GM18499 (cell line): Measurements from ENCODE around the gene VAT1L.

Experiments
- ATAC-seq: cut with Tn5 transposase; IDR thresholded peaks from one replicate; pipeline ENCODE4 v1.9.1; 2021; ENCODE audit warnings: moderate number of reproducible peaks; ENCODE audit not compliant: insufficient read depth, unreplicated experiment

The VAT1L gene

DNA sequence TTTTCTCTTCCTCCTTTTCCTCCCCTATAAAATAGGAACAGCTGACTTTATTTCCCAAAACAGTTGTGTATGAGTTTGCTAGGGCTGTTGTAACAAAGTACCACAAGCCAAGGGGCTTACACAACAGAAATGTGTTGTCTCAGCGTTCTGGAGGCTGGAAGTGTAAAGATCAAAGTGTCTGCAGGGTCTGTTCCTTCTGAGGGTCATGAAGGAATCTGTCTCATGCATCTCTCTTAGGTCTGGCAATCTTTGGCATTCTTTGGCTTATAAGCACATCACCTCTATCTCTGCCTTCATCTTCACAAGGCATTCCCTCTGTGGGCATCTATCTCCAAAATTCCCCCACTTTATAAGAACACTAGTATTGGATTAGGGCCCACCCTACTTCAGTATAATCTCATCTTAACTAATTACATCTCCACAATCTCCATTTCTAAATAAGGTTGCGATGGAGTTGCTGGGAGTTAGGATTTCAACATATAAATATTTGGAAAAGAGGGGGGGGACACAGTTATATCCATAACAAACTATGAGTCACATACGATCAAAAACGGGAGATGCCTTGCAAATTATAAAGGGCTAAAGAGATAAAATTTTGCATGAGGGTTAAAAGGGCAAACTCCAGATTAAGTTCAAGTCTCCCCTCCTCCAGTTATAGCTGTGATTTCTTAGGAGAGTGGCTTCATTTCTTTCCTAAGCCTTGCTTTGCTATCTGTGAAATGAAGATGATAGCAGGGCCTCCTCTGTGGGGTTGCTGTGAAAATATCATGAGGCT lies 109.7 kb downstream of the VAT1L start:
- ATAC-seq: no peak

DNA sequence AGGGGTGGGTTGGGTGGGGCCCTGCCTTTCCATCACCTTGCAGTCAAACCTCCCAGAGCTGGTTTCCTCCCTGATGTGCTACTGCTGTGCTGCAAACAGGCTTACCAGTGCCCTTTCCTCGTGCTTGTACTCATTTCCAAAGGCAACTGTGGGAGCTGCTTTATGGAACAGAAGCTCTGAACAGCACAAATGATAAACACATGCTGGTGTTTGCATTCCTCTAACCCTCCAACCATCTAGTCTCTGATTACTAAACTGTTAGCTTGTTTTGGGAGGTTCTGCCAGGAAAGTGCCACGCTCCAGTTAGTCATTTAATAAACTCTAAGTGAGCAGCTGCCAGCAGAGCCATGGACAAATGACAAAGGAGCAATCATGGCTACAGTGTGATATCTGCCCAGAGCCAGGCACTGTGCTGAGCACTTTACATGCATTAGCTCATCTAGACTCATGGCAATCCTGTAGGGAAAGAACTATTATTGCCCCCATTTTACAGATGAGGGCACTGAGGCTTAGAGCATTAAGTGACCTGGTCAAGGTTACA lies 110.4 kb downstream of the VAT1L start:
- no peak for ATAC-seq

DNA sequence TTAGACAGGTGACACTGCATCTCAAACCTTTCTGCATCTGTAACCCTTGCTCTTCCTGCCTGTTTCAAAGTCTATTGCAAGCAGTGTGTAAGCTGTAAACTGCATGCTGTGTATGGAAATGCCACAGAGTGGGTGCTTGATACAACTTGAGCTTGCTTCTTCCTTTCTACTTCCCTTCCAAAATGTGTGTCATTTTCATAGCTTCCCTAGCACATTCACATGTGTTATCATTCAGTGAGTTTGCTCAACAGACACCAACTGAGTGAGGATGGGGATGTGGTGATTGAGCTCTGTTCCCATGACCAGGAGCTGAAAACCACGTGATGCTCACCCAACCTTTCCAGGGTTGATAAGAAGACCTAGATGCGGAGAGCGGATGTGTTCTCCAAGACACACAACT lies 111.1 kb downstream of the VAT1L start:
- no peak for ATAC-seq

GRCh38 chr16:77905374-77905920 lies 117.1 kb downstream of the VAT1L start:
- ATAC-seq: no peak

- ATAC-seq: no peak
These were observed 121.7 kb downstream of the VAT1L start for GRCh38 chr16:77910021-77910420.

- no peak for ATAC-seq
These were observed 124.3 kb downstream of the VAT1L start for GRCh38 chr16:77912617-77913016.

DNA sequence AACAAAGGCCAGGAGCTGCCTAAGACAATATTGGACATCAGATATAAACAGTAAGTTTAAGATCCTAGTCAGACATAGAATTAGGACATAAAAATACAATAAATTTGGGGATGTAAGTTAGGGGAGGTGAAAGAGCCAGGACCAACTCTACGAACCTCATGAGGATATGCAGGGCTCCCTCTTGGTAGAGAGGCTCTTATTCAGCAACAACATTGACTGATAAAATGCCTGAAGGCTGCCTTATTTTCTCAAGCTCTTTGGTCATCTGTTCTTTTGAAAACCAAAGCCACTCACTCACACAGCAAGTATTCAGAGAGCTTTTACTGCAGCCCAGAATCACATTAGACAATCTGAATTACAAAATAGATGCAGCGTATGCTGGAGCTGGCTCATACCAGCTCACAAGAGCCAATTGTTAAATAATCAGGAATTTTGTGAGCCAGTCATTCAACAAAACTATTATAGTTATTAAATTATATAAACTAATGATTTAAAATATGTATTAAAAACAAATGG lies 125.4 kb downstream of the VAT1L start:
- ATAC-seq: no peak

DNA sequence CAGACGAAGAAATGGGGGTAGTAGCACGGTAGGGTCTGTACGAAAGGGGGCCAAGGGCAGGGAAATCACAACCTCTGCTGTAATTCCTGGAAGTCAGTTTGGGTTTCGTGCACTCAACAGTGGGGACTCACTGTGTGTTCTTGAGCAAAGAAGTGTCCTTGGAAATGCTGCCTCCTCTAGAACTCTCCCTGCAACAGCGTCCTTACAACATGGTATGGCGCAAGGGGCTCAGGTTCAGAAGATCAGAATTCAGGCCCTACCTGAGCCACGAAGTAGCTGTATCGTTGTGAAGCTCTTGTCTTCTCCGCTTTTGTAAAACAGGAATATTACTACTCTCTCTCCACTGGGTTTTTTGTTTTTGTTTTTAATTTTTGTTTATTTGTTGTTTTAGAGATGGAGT lies 127.7 kb downstream of the VAT1L start:
- no peak for ATAC-seq

- no peak for ATAC-seq
These were observed 129.6 kb downstream of the VAT1L start for GRCh38 chr16:77917971-77918370.

- ATAC-seq: no peak
These were observed 130.7 kb downstream of the VAT1L start for GRCh38 chr16:77918809-77919707.

GRCh38 chr16:77919761-77920415 lies 131.5 kb downstream of the VAT1L start:
- no peak for ATAC-seq

DNA sequence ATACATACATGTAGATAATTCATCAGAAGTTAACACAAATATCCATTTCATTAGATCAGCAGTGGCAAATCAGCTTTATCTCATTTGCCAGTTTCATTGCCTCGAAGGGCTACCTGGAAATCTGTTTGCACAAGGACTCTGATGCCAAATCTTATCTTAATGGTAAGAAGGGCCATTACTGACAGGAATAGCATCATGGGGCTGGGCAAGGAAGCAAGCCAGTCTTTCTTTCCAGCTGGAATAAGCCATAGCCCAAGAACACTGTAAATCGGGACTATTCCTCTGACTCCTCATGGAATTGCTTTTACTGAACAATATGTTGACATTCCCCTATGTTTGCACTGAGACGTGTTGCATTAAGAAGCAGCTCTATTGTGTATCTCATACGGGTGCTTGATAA lies 132.6 kb downstream of the VAT1L start:
- no peak for ATAC-seq

DNA sequence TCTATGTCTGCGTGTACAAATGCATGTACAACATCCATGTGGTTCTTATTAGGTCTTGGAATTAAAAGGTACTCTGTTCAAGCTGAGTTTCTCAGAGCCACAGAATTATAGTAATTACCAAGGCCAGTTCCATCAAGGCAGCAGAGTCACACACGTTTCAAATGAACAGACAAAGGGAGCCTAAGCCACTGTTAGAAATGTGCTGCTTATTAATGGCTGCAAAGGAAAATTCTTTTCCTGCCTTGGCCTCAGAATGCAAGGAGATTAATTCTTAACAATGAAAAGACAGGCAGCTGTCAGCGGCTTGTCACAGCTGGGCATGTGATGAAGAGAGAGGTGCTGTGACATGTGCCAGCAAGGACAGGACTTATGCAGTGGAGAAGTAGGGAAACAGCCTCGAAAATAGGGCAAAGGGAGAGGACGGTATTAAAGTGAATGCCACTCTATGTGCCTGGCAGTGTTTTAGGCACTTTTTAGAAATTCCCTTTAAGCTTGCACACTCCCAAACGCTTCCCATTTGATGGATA lies 133.9 kb downstream of the VAT1L start:
- ATAC-seq: no peak

- no peak for ATAC-seq
These were observed 137.2 kb downstream of the VAT1L start for GRCh38 chr16:77925531-77925930.

DNA sequence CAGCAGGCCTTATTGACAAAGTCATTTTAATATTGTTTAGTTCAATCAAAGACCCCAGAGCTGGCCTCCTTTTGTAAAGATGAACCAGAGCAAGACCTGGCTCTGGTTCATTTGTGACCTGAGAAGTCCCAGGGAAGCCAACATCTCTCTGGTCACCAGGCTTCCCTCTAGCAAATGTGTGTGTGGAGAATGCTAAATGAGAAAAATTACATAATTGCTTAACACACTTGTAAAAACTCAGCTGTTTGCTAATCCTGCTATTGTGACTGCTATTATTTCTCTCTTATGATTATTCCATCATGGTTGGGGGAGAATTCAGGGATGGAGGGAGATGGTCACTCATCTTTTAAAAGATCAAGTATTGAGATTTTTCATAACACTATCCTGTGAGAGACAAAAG lies 139.7 kb downstream of the VAT1L start:
- no peak for ATAC-seq

DNA sequence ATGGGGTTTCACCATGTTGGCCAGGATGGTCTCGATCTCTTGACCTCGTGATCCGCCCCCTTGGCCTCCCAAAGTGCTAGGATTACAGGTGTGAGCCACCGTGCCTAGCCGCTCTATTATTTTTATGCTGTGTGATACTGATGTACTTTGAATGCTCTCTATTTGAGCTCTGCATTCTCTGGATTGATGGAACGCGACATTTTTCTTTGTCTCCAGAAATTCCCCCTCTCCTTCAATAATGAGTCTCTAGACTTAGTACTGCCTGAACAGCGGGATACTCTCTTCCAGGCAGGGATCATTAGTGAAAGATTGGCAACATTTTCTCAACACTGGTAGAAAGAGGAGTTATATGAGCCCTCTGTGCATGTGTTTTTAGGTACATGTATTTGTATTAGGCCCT lies 140.6 kb downstream of the VAT1L start:
- no peak for ATAC-seq

DNA sequence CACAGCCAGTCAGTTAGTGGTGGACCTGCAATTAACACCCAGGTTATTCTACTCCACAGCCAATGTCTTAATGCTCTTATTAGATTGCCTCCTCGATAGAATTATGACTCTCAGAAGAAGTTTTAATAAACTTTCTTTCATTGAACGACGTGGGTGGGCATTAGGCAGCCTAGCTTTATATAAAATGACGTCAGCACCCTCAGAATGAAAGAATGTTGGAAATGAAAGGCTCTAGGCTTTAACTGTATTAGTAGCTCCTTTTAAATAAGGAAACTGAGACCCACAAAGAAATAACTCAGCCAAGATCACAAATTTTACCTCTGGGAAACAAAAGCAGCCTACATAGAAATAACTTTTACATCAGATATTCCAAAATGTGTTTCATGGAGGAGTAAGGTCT lies 142.7 kb downstream of the VAT1L start:
- ATAC-seq: no peak

- ATAC-seq: no peak
These were observed 149.2 kb downstream of the VAT1L start for GRCh38 chr16:77937473-77938149.

- no peak for ATAC-seq
These were observed 150.5 kb downstream of the VAT1L start for GRCh38 chr16:77938913-77939312.
